ENCODE data around the gene HOXA6.
A peak's percentile ranks its signal among the peaks of the same experiment; 100 is the strongest.

The HOXA6 gene

GRCh38 chr7:27149842-27150567 is 2.4 kb upstream of the HOXA6 start:
- no peak for DNase-seq

GRCh38 chr7:27148756-27149641 is 1.4 kb upstream of the HOXA6 start:
- no peak for DNase-seq

GRCh38 chr7:27148031-27148755 is 619 bp upstream of the HOXA6 start:
- DNase-seq: no peak

GRCh38 chr7:27146491-27147198 is 929 bp downstream of the HOXA6 start:
- DNase-seq: no peak

- DNase-seq: no peak
These were observed 1.6 kb downstream of the HOXA6 start for GRCh38 chr7:27145914-27146412.

- no peak for DNase-seq
These were observed 2.2 kb downstream of the HOXA6 start for GRCh38 chr7:27145165-27145913.

- no peak for DNase-seq
These were observed 2.8 kb downstream of the HOXA6 start for GRCh38 chr7:27144781-27145164.

GRCh38 chr7:27143950-27144780 is 3.4 kb downstream of the HOXA6 start:
- DNase-seq: no peak

GRCh38 chr7:27143023-27143949 is 4.3 kb downstream of the HOXA6 start, which contains the start of gene HOXA5:
Gene HOXA5, minus strand, starts transcription at chr7:27143681. Its CDS starts 74 bp downstream, at chr7:27143607.
- DNase-seq: peak; percentile 28

- no peak for DNase-seq
These were observed 5.0 kb downstream of the HOXA6 start for GRCh38 chr7:27142580-27143022.

- DNase-seq: no peak
These were observed 5.5 kb downstream of the HOXA6 start for GRCh38 chr7:27141923-27142579.

- no peak for DNase-seq
These were observed 6.2 kb downstream of the HOXA6 start for GRCh38 chr7:27141137-27141922.

- DNase-seq: no peak
These were observed 7.3 kb downstream of the HOXA6 start for GRCh38 chr7:27140126-27140857.

- DNase-seq: no peak
These were observed 8.0 kb downstream of the HOXA6 start for GRCh38 chr7:27139334-27140125.

GRCh38 chr7:27138985-27139333 is 8.6 kb downstream of the HOXA6 start:
- DNase-seq: no peak

GRCh38 chr7:27138472-27138871 is 9.1 kb downstream of the HOXA6 start:
- DNase-seq: no peak

Measured in activated CD4-positive, alpha-beta T cell treated with anti-CD3 and anti-CD28 coated beads, Interleukin-10, Interleukin-2, amounts not matched to agents 100 ng/mL and 50 ng/mL, durations not matched to agents 16 hours and 8 hours (primary cell).